KOPT-K1 (cell line): ENCODE results near the gene RELA.
"Not testable (repeated sequence)": the region's sequence is repeated elsewhere in the genome, so short reads cannot be mapped to it uniquely, and the experiment has no call there.

Experiments
- H3K27ac ChIP-seq: fragments of 200-600 bp; sonication (generic); 2 replicates; pipeline ENCODE4 v1.5.1; 2016; ENCODE audit warnings: antibody characterized with exemption, mild to moderate bottlenecking, low read depth, low read length; ENCODE audit not compliant: poor library complexity, severe bottlenecking
- H3K36me3 ChIP-seq: fragments of 200-600 bp; sonication (generic); 2 replicates; pipeline ENCODE4 v1.5.1; 2017; ENCODE audit warnings: antibody characterized with exemption, mild to moderate bottlenecking, low read length, moderate library complexity; ENCODE audit not compliant: insufficient read depth
- H3K9me3 ChIP-seq: fragments of 200-600 bp; sonication (generic); 2 replicates; pipeline ENCODE4 v1.5.1; 2017; ENCODE audit warnings: antibody characterized with exemption, low read length, mild to moderate bottlenecking; ENCODE audit not compliant: insufficient read depth, poor library complexity, severe bottlenecking

RELA gene

GRCh38 chr11:65645710-65646109, 17.0 kb downstream of the RELA start:
- Histone ChIP-seq H3K9me3 (no peaks in the 10 kb centered on the region), H3K27ac (no peak overlapping the region), H3K36me3 (no peaks in the 10 kb centered on the region)

- H3K36me3 ChIP-seq = no peaks in the 10 kb centered on the region
- H3K27ac ChIP-seq = no peak overlapping the region
- H3K9me3 ChIP-seq = no peaks in the 10 kb centered on the region
These were observed 17.9 kb downstream of the RELA start for GRCh38 chr11:65644837-65645236.

GRCh38 chr11:65643971-65644370, 18.7 kb downstream of the RELA start:
- Histone ChIP-seq H3K9me3 (no peaks in the 10 kb centered on the region), H3K36me3 (no peaks in the 10 kb centered on the region)

GRCh38 chr11:65642014-65642671, 20.6 kb downstream of the RELA start:
- Histone ChIP-seq H3K27ac (no peak overlapping the region), H3K36me3 (peaks cover 1% of the 10 kb centered on the region), H3K9me3 (no peaks in the 10 kb centered on the region)

More at GRCh38 chr11:65643971-65644370, 18.7 kb downstream of the RELA start:
- no peak overlapping the region for H3K27ac ChIP-seq

- peaks cover 8% of the 10 kb centered on the region for H3K36me3 ChIP-seq
- H3K9me3 ChIP-seq = no peaks in the 10 kb centered on the region
- H3K27ac ChIP-seq = no peak overlapping the region
These were observed 21.3 kb downstream of the RELA start for GRCh38 chr11:65641297-65642013.

GRCh38 chr11:65640483-65641296, 22.0 kb downstream of the RELA start:
- H3K9me3 ChIP-seq = no peaks in the 10 kb centered on the region
- H3K36me3 ChIP-seq = peaks cover 16% of the 10 kb centered on the region
- H3K27ac ChIP-seq = peak overlapping the region; percentile 32

GRCh38 chr11:65639623-65640482, 22.9 kb downstream of the RELA start:
- peak overlapping the region; percentile 32 for H3K27ac ChIP-seq
- no peaks in the 10 kb centered on the region for H3K9me3 ChIP-seq
- peaks cover 24% of the 10 kb centered on the region for H3K36me3 ChIP-seq

GRCh38 chr11:65639228-65639597, 23.5 kb downstream of the RELA start:
- not testable (repeated sequence) for H3K9me3 ChIP-seq, H3K27ac ChIP-seq
- H3K36me3 ChIP-seq = peaks cover 30% of the 10 kb centered on the region

- Histone ChIP-seq H3K9me3 (no peaks in the 10 kb centered on the region), H3K36me3 (peaks cover 43% of the 10 kb centered on the region), H3K27ac (peak within 1 kb of the TSS; percentile 64)
These were observed 24.8 kb downstream of the RELA start, which contains the start of gene SIPA1 for GRCh38 chr11:65637794-65638419. Gene SIPA1 (plus strand): TSS chr11:65638101. CDS start chr11:65640922, 2,821 bp downstream.

- Histone ChIP-seq H3K36me3 (peaks cover 49% of the 10 kb centered on the region), H3K27ac (no peak overlapping the region), H3K9me3 (no peaks in the 10 kb centered on the region)
These were observed 25.6 kb downstream of the RELA start for GRCh38 chr11:65637032-65637557.

- H3K36me3 ChIP-seq = peaks cover 56% of the 10 kb centered on the region
- H3K27ac ChIP-seq = no peak overlapping the region
- no peaks in the 10 kb centered on the region for H3K9me3 ChIP-seq
These were observed 26.3 kb downstream of the RELA start for GRCh38 chr11:65636108-65637031.

GRCh38 chr11:65634905-65635731, 27.6 kb downstream of the RELA start:
- Histone ChIP-seq H3K9me3 (no peaks in the 10 kb centered on the region), H3K27ac (no peak overlapping the region), H3K36me3 (peaks cover 69% of the 10 kb centered on the region)
